Vagina (tissue), 2 donors: ENCODE data around the gene GRAMD2A.

Experiments
- CTCF ChIP-seq, 3 experiments: fragments of 450-650 bp in 2 of 3; fragments of 200-600 bp in 1 of 3; sonication (generic) in 1 of 3; IDR thresholded peaks; one replicate each; pipeline ENCODE4 v1.5.1; 2017 to 2019; ENCODE audit warnings: antibody characterized with exemption in 3 of 3, mild to moderate bottlenecking in 2 of 3, moderate library complexity in 2 of 3
- POLR2A ChIP-seq, 2 donors: fragments of 450-650 bp; IDR thresholded peaks; one replicate each; pipeline ENCODE4 v1.6.1; 2017; ENCODE audit warnings: antibody characterized with exemption in 2 of 2, mild to moderate bottlenecking in 2 of 2, moderate library complexity in 2 of 2

GRCh38 chr15:72168808-72169190, 28.8 kb downstream of the GRAMD2A start:
- no peak for TF ChIP-seq CTCF (IDR thresholded peaks at IDR 0.05)
- no peak for TF ChIP-seq POLR2A (IDR thresholded peaks at IDR 0.05)
